NOMO-1 treated with DMSO at 0.1 percent for 48 hours (cell line): ENCODE data around the gene FBXO31.
"Not testable (repeated sequence)": the region's sequence is repeated elsewhere in the genome, so short reads cannot be mapped to it uniquely, and the experiment has no call there.

Experiments
- DNase-seq: peaks from one replicate; lab custom pipeline; 2025; ENCODE audit not compliant: unreplicated experiment; lab: John Stamatoyannopoulos, UW

Gene FBXO31

DNA sequence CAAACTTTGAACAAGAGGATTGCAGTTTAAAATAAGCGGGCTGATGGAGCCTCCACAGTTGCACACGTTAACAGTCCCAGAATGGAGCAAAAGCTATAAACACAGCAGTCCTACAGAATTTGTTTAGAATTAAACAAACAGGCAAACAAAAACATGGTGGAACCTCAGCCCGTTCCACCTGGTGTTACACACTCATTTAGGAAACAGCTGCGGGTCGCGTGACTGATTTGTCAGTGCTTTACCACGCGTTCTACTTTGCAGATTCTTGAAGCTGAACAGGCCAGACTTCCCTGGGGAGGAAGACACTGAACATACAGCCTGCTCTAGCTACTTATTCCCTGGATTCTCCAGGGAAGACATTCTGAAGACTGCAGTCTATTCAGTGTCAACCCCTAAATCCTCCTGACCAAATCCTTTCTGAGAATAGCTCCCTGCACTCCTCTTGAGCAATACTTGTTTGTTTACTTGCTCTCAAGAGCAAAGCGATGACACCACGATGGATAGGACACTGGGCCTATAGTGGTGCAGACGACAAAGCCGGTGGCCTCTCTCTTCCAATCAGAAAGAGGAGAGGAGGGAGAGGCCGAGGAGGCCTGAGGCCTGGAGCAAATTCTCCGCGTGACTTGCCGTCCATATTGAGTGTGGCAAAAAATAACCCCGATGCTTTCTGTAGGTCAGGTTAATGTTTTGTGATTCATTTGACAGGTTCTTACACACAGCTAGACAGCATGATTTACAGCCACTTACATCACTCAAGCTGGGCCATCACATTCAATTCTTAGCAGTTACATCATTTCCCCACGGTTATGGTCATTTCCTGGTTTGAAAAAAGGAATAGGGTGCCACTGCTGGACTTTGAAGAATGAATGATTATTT, 4.6 kb upstream of the FBXO31 start:
- DNase-seq = peak; percentile 99

DNA sequence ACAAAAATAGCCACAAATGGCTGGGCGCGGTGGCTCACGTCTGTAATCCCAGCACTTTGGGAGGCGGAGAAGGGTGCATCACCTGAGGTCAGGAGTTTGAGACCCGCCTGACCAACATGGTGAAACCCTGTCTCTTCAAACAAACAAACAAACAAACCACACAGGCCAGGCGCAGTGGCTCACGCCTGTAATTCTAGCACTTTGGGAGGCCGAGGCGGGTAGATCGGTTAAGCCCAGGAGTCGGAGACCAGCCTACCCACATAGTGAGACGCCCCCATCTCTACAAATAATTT, 1.2 kb upstream of the FBXO31 start:
- not testable (repeated sequence) for DNase-seq

DNA sequence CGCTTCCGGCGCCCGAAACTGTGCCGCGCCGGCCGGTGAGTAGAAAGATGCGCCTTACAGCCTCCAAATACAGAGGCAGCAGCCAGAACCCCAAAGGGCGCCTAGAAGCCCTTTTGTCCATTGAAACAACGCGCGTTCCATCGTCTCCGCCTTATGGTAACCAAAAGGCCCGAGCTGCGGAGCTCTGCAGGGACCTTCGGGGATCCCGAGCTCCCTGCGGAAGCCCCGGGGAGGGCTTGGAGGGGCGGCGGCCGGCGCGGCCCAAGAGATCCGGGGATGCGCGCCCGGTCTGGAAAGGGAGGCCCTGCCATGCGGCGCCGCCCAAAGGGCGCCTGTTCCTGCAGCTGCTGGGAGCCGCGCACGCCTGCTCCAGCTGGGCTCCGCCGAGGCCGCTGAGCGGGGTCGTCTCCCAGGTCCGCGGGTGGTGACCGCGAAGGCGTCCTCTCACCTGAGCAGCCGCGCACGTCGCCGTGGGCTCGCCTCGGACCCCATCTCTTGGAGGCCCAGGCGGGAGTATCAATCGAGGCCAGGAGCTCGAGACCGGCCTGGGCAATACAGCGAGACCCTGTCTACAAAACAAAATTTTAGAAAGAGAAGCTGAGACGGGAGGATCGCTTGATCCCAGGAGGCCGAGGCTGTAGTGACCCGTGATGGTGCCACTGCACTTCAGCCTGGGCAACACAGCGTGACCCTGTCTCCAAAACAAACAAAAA, 742 bp upstream of the FBXO31 start:
- DNase-seq = no peak

DNA sequence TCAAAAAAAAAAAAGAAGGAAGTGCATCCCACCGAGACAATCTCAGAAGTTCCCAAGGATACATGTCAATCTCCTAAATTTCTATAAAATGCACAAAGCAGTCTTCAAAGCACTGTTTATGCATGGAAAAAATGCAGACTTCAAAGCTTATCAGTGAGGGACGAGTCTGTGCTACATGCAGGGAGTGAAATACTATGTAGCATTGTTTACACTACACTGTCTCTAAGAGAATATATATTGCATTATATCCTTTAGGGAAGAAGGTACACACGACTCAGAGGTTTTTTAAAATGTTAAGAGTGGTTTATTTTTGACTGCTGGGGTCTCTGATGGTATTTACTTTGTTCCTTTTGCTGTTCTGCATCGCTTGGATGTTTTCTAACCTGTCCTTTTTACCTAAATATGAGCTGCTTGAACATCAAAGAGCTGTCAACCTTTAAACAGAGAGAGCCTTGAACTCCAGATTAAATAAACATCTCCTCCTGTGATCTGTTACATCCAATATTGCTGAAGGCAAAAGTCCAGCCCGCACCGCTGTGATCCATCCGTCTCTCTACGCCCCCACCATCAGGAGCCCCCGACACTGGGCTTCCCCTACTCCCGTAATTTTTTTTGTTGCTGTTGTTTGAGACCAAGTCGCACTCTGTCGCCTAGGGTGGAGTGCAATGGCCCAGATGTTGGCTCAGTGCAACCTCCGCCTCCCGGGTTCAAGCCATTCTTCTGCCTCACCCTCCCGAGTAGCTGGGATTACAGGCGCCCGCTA, 1.4 kb downstream of the FBXO31 start:
- no peak for DNase-seq

DNA sequence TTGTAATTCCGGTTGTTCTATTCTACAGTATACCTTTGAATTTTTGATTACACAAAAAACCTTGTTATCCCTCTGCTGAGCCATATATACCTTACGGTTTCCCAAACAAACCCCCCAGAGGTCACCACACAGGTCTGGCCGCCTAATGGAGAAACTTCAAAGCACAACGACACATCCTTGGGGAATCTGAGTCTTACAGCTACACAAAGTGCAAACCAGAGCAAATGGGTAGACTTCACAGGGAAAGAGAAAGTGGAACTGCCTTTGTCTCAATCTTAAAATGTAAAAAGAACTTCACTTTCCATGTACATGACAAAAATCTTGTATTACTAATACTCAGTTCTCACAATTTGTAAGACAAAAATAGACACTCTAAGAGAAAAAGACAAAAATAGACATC, 2.7 kb downstream of the FBXO31 start:
- DNase-seq = no peak

DNA sequence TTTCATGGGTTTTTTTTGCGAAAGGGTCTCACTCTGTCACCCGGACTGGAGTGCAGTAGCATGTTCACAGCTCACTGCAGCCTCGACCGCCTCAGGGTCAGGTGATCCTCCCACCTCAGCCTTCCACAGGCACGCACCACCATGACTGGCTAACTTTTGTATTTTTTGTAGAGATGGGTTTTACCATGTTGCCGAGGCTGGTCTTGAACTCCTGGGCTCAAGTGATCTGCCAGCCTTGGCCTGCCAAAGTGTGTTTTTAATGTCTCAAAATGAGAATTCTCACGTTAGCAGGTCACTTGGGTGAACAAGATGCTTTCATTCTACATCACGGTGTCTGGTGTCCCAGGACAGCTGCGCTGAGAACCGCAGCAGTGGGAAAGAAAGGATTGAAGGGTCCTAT, 3.2 kb downstream of the FBXO31 start:
- no peak for DNase-seq

DNA sequence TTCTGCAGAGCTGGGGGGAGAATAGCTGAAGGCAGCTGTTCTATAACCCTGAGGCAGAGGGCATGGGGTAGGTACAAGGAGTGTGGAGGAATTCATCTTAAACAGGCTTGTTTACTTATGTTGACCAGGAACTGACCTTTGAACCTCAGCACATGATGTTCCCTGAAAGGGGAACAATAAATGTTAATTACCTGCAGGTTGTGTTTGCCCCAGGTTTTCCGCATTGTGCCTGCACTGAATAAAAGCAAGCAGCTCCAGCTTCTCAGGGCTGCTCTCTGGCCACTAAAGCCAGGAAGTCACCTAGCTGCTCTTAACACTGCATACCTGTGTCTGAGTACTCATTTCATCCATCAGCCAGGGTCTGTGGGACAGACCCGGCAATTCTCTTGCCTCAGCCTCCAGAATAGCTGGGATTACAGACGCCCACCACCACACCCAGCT, 4.2 kb downstream of the FBXO31 start:
- not testable (repeated sequence) for DNase-seq

DNA sequence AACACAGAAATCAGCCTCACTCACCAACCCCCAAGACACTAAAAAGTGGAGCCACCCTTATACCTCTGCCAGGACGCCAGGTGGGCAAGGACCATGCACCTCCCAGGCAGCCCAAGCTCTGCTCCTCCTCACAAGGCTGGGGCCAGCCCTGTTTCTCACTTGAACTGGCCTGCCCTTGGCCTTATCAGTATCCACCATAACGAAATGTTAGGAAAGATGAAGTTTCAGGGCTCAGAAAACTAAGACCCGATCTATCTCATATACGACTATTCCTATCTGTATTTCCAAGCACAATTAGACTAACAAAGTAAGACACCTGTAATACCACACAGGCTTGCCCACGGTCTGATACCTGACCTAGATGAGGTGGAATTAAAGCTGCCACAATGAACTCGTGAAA, 6.9 kb downstream of the FBXO31 start:
- DNase-seq = no peak

DNA sequence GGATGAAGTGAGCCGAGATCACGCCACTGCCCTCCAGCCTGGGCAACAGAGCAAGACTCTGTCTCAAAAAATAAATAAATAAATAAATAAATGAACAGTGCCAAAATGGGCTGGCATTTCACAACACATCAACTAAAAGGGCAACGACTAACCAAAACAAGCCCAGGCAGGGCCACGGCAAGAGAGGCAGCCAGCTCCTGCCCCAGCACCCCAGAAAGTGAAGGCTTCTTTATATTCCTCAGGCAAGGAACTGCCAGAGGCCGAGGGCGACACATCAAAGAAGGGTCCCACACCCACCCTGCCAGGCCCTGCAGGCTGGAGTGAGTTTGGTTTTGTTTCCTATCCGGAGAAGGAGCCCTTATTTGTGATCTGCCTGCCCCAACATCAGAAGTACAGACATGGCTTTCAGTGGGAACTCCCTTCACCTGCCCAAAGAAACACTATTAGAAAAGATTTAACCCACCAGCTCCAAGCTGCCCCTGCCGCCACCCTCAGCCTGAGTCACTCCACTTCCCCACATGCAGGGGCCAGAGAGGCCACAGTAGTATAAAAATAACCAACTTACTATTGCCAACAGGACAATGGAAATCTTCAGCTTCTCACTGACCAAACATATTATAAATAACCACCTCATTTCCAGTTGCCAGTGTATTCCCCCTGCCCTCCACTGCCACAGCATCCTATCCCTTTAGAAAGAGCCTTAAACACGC, 8.0 kb downstream of the FBXO31 start:
- DNase-seq = peak; percentile 28

DNA sequence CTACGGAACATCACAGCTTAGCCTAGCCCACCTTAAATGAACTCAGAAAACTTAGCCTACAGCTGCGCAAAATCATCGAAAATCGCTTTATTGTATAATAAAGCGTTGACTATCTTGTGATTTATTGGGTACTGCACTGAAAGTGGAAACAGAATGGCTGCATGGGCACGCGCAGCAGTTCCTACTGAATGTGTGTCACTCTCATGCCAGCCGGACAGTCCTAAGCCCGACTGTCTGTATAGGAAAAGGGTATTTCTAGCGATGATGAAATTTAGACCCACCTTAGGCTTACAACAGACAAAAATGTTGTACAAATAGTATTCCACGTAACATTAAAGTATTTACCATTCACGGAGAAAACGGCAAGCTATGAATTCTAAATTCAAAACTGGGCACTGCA, 9.3 kb downstream of the FBXO31 start:
- DNase-seq = no peak

DNA sequence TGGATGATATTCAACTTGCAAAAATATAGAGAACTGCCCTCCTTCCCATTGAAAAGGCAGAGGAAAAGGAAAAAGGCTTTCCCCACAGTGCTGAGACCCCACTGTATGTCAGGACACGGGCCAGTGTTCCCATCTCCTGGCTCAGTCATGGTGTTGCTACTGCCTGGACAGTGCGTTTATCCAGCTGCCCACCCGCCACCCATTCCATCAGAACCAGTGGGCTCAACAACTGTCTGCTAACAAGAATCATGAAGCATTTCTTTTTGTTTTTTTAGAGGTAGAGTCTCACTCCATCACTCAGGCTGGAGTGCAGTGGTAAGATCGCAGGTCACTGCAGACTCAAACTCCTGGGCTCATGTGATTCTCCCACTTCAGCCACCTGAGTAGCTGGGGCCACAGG, 11.3 kb downstream of the FBXO31 start:
- DNase-seq = no peak

DNA sequence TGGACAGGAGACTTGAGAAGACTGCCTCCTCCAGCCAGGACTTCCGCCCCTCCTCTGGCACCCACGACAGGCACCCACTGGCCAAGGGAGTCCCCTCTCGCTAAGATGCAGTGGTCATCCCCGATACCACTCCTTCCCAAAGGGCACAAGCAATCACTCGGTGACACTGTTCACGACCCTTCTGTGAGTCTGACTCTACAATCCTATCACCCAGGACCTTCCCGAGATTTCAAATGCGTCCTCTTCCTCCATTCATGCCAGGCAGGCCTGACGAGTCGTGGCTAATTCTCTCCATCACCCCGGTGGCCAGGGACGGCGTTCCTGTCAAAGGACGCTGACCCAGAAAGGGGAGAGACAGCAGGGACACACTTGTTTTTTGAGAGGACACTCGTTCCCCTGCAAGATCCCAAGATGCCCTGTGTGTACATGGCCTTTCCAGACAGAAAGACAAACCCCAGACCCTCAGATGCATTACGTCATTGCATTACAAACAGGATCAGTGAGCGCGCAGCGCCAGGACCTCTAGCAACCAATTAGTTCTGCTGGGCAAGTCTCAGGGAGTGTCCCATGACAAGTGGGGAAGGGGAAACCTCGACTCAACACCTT, 12.2 kb downstream of the FBXO31 start:
- no peak for DNase-seq

DNA sequence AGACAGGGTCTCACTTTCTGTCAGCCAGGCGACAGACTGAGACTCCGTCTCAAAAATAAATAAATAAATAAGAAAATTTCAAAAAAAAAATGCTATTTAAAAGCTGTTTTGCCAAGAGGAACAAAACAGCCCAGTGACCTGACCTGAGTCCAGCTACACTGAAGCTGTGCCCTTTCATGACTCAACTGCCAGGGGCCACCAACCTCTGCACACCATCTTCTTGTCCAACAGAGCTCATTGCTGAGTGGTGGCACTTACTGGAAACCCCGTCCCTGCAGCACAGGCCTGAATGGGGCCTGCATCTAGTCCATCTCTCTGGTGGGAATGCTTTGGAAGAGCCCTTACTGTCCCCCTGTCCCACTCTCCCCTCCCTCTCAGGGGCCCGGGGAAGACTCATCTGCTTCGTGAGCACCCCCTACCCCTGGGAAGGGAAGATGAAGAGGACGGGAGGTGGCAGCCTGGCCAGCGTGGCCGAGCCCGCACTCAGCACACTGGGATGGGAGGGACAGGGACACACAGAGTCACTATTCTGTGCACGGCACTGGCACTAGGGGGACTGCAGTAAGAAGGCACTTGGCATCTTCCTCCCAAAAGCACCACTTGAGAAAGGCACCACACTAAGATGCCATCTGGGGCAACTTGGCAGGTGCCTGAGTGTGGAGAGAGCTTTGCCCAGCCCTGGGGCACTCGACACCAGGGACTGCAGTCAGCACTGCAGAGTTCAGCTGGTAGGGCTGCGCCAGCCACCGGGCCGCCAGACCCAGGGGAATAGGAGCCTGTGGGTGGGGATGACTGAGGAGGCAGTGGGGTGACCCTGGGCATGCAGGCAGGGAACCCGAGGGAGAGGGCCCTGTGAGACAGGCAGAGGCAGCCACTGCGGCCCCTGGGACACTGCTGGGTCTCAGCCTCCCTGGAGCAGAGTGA, 13.5 kb downstream of the FBXO31 start:
- DNase-seq = no peak

DNA sequence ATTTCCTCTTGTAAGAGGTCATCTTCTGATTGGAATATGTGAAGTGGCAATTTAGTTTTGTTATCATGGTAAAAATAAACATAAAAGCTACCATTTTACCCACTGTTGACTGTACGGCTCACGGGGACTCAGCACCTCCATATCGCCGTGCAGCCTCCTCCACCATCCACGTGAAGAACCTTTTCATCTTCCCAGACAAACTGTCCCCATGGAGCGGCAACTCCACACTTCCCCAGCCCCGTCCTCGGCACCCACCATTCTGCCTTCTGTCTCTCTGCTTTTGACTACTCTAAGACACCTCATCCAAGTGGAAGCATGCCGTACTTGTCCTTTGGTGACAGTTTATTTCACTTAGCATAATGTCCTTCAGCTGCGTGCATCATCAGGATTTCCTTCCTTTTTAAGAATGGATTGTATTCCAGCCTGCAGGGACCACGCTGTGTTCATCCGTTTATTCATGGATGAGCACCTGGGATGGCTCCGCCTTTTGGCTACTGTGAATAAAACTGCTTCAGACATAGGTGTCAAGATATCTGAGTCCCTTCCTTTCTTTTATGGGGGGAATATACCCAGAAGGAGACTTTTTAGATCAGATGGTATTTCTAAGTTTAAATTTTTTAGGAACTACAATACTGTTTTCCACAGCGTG, 14.3 kb downstream of the FBXO31 start:
- DNase-seq = no peak

DNA sequence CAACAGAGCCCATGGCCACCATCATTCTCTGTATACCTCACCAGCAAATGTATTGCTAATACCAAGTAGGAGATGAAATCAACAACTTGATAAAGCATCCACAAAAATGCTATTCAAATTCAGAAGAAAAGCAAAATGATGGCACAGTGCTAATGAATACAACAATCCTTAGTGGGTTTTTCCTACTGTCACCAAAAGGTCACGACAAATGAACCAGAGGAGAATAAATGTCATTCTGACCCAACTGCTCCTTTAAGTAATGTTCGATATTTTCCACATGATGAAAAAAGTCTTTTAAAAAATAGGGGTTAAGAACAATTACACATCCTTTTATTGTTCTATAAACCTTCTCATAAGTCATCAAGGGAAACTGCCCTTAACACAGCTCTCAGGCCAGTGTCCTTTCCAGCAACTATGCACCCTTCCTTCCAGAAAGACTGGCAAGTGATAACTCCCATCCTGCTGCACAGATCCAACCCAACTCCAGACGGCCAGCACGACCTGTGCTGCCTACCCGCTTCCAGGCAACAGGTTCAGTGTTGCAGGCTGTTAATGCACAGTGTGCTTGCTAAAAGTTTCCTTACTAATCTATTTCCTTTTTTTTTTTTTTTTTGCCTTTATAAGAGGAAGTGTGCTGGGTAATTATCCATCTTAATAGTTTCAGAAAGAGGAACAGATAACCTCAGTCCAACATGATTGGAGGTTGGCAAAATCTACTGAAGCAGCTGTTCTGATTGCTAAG, 15.4 kb downstream of the FBXO31 start:
- peak; percentile 96 for DNase-seq

DNA sequence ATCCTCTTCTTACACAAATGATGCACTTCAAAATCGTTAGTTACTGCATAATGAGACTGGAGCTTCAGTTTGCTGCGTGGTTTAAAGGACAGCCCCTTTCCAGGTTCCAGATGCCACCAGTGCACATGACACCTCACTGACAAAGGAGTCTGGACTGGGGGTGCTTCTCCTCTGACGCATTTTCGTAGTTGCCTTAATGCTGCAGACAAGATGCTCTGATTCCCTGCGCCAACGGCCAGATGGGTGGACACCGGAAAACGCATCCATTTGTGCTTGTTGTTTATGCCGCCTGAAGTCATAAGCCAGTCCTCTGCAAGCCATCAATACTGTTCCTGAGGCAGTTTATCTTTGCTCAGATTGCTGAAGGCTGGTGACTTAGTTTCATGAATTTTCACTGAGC, 16.0 kb downstream of the FBXO31 start:
- DNase-seq = no peak

DNA sequence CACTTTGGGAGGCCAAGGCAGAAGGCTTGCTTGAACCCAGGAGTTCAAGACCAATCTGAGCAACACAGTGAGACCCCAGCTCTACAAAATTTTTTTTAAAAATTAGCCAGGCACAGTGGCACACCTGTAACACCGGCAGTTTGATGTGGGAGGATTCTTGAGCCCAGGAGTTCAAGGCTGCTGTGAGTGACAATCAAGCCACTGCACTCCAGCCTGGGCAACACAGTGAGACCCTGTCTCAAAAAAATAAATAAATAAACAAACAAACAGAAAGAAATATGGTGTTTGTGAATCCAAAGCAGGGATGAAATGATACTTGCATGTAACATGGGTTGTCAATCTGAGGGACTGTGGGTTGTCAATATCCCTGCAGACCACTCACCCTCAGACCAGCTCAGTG, 16.6 kb downstream of the FBXO31 start:
- DNase-seq = no peak

DNA sequence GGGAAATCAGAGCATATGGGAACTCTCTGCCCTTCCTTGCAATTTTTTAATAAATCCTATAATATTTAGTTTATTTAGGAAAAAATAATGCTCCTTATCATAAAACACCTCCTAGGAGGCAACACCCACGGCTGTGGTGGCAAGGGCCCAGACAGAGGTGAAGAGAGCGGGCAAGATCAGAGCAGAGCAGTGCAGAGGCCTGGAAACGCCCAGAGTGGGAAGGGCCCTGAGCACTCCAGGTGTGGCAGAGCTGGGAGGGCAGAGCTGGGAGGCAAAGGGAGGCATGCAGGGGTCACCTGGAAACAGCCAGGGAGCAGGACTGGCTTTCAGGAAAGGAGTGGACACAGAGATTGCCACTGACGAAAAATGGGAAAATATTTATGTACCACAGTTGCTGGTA, 17.3 kb downstream of the FBXO31 start:
- DNase-seq = no peak
